Measurements from ENCODE around the gene AKT1. TPM values are rescaled to one million over a fixed set of nuclear protein-coding genes. Genes with fewer than 3 reads are reported as not detected.
A peak's percentile ranks its signal among the peaks of the same experiment; 100 is the strongest.

Gene AKT1
- total RNA-seq (100 to 1,000 TPM in 1 of 2 donors, 10 to 100 TPM in 1; 39.2 to 192 TPM), polyA plus RNA-seq (10 to 100 TPM; 30.6 to 78.2 TPM)

DNA sequence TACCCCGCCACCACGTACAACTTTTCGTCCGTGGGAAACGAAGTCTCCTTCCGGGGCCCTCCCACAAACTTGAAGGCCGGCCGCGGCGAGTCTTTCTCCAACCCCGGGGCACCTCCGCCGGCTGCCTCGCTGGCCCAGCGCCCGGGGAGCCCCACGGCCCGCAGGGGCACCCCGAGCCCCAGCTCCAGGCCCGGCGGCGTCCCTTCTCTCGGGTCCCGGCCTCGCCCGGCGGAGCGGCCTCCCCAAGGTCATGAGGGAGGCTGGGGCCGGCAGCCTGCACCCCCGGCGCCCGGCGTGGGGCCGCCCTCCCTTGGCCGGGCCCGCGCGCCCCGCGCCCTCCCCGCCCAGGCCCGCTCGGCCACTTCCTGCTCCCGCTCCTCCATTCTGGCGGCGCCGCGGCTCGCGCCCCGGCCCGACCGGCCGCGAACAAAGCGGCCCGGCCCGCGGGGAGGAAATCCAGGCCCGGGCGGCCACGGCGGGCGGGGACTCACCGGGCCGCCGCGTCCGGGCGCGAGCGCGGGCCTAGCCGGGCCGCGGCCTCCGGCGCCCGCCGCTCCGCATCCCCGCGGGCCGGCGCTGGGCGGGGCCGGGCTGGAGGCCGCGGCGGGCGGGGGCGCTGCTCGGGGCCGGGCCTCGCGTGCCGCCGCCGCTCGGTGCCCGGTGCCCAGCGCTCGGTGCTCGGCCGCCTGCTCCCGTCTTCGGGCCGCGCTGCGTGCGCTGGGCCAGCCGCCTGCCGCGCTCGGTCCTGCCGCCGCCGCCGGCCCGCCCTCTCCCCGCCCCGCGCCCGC, at the start of gene AKT1:
Gene AKT1, minus strand, starts transcription at position 756 of the 788 bp plus-strand sequence. CDS start 3,105 bp downstream, outside the sequence.
- H3K4me1 ChIP-seq (ENCODE audit: control insufficient read depth in 4 of 4, insufficient read depth in 4 of 4, low read length in 3 of 4) = peaks cover 35 to 58% (median 48%) of the 10 kb centered on the region in 4 donors
- under 1% methylated on average over 123 of the region's 124 CpGs for WGBS
- H3K4me3 ChIP-seq (ENCODE audit: low read depth in 1 of 3, low read length in 3 of 3) = peak within 1 kb of the TSS; percentile 51 to 89 (median 74)
- peak within 1 kb of the TSS; percentile 80 to 86 for H3K27ac ChIP-seq (ENCODE audit: low read depth in 1 of 2, low read length in 2 of 2)
- TF ChIP-seq, protein P1, sequence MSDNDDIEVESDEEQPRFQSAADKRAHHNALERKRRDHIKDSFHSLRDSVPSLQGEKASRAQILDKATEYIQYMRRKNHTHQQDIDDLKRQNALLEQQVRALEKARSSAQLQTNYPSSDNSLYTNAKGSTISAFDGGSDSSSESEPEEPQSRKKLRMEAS (IDR thresholded peaks at IDR 0.05) = no peak
- TF ChIP-seq TAF1 (conservative IDR thresholded peaks at IDR 0.05) = no peak
- no peak for TF ChIP-seq GABPA (IDR thresholded peaks at IDR 0.05 in 1 of 2, conservative IDR thresholded peaks at IDR 0.05 in 1 of 2)
- H3K36me3 ChIP-seq (ENCODE audit: control insufficient read depth in 4 of 4, insufficient read depth in 3 of 4, low read depth in 1 of 4, low read length in 3 of 4) = no peaks in the 10 kb centered on the region
- H3K9me3 ChIP-seq (ENCODE audit: control insufficient read depth in 4 of 4, low read length in 3 of 4) = no peaks in the 10 kb centered on the region
- DNase-seq (ENCODE audit: low spot score) = no peak
- peak within 1 kb of the TSS; percentile 77 to 82 for H3K9ac ChIP-seq (ENCODE audit: low read depth in 1 of 2, low read length in 2 of 2)
- H3K27me3 ChIP-seq (ENCODE audit: control insufficient read depth in 4 of 4, insufficient read depth in 4 of 4, low read length in 3 of 4) = no peaks in the 10 kb centered on the region

DNA sequence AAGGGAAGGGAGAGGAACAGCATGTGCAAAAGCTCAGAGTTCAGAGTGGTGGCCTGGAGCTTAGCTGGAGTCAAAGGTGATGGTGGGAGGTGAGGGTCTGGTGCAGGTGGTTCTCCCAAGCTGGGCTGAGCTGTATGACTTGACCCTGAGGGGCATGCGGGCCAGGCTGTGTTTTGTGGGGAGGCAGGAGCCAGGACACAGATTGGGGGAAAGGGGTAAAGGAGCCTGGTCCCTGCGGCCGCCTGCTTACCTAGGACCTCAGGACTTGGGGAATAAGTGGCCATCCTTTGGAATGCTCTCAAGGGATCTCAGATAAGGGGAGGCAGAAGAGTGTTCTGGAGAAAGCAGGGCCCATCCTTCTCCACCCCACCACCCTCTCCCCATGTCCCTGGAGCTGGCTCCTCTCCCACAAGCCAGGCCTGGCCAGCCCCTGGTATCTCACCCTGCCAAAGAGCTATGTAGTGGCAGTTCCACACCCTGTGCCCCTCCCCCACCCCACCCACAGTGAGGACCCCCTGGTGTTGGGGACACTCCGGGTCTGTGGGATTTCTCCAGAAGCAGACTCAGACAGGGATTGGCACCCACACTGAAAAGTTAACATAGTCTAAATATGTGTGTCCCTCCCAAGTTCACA, 49.6 kb upstream of the AKT1 start:
- 91% methylated on average over 4 of the region's 4 CpGs for WGBS
- Histone ChIP-seq H3K27ac (ENCODE audit: low read depth in 1 of 2, low read length in 2 of 2) (no peak overlapping the region), H3K4me3 (ENCODE audit: low read depth in 1 of 3, low read length in 3 of 3) (no peak overlapping the region), H3K36me3 (ENCODE audit: control insufficient read depth in 4 of 4, insufficient read depth in 3 of 4, low read depth in 1 of 4, low read length in 3 of 4) (no peaks in the 10 kb centered on the region), H3K27me3 (ENCODE audit: control insufficient read depth in 4 of 4, insufficient read depth in 4 of 4, low read length in 3 of 4) (peaks cover 0 to 11% (median 3%) of the 10 kb centered on the region in 4 donors), H3K9me3 (ENCODE audit: control insufficient read depth in 4 of 4, low read length in 3 of 4) (no peaks in the 10 kb centered on the region), H3K9ac (ENCODE audit: low read depth in 1 of 2, low read length in 2 of 2) (no peak overlapping the region), H3K4me1 (ENCODE audit: control insufficient read depth in 4 of 4, insufficient read depth in 4 of 4, low read length in 3 of 4) (peaks cover 5 to 16% (median 12%) of the 10 kb centered on the region in 4 donors)
- TF ChIP-seq, protein P1 (IDR thresholded peaks at IDR 0.05) = no peak
- TF ChIP-seq SP1 (IDR thresholded peaks at IDR 0.05) (no peak), FOXA2 (IDR thresholded peaks at IDR 0.05) (no peak), RXRA (IDR thresholded peaks at IDR 0.05) (no peak), TAF1 (conservative IDR thresholded peaks at IDR 0.05) (no peak), NR2F2 (IDR thresholded peaks at IDR 0.05) (no peak), FOXA1 (IDR thresholded peaks at IDR 0.05) (no peak), ZBTB33 (IDR thresholded peaks at IDR 0.05) (no peak), JUND (IDR thresholded peaks at IDR 0.05) (no peak), RAD21 (IDR thresholded peaks at IDR 0.05) (no peak), HNF4G (IDR thresholded peaks at IDR 0.05) (no peak), HNF4A (conservative IDR thresholded peaks at IDR 0.05) (no peak), ATF3 (IDR thresholded peaks at IDR 0.05) (no peak), YY1 (IDR thresholded peaks at IDR 0.05) (no peak), GABPA (IDR thresholded peaks at IDR 0.05 in 1 of 2, conservative IDR thresholded peaks at IDR 0.05 in 1 of 2) (no peak), EGR1 (IDR thresholded peaks at IDR 0.05; ENCODE audit: low read depth in 2 of 2) (no peak)
- TF ChIP-seq, protein P2, sequence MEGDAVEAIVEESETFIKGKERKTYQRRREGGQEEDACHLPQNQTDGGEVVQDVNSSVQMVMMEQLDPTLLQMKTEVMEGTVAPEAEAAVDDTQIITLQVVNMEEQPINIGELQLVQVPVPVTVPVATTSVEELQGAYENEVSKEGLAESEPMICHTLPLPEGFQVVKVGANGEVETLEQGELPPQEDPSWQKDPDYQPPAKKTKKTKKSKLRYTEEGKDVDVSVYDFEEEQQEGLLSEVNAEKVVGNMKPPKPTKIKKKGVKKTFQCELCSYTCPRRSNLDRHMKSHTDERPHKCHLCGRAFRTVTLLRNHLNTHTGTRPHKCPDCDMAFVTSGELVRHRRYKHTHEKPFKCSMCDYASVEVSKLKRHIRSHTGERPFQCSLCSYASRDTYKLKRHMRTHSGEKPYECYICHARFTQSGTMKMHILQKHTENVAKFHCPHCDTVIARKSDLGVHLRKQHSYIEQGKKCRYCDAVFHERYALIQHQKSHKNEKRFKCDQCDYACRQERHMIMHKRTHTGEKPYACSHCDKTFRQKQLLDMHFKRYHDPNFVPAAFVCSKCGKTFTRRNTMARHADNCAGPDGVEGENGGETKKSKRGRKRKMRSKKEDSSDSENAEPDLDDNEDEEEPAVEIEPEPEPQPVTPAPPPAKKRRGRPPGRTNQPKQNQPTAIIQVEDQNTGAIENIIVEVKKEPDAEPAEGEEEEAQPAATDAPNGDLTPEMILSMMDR (IDR thresholded peaks at IDR 0.05; ENCODE audit: low read depth, low read length, missing input control) = no peak
- TF ChIP-seq, protein P3, sequence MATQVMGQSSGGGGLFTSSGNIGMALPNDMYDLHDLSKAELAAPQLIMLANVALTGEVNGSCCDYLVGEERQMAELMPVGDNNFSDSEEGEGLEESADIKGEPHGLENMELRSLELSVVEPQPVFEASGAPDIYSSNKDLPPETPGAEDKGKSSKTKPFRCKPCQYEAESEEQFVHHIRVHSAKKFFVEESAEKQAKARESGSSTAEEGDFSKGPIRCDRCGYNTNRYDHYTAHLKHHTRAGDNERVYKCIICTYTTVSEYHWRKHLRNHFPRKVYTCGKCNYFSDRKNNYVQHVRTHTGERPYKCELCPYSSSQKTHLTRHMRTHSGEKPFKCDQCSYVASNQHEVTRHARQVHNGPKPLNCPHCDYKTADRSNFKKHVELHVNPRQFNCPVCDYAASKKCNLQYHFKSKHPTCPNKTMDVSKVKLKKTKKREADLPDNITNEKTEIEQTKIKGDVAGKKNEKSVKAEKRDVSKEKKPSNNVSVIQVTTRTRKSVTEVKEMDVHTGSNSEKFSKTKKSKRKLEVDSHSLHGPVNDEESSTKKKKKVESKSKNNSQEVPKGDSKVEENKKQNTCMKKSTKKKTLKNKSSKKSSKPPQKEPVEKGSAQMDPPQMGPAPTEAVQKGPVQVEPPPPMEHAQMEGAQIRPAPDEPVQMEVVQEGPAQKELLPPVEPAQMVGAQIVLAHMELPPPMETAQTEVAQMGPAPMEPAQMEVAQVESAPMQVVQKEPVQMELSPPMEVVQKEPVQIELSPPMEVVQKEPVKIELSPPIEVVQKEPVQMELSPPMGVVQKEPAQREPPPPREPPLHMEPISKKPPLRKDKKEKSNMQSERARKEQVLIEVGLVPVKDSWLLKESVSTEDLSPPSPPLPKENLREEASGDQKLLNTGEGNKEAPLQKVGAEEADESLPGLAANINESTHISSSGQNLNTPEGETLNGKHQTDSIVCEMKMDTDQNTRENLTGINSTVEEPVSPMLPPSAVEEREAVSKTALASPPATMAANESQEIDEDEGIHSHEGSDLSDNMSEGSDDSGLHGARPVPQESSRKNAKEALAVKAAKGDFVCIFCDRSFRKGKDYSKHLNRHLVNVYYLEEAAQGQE (IDR thresholded peaks at IDR 0.05) = no peak
- DNase-seq (ENCODE audit: low spot score) = no peak

Measured in liver (tissue), 9 donors.